Nephron progenitor cell (in vitro differentiated cells): ENCODE data around the gene PRR22.

Experiments
- DNase-seq: peaks from one replicate; pipeline ENCODE4 v3.0.0; 2021
- H3K27ac Mint-ChIP-seq: 2 replicates; pipeline ENCODE4 v1.8.0; 2021; ENCODE audit warnings: mild to moderate bottlenecking, moderate library complexity, mixed read lengths
- H3K27me3 Mint-ChIP-seq: 2 replicates; pipeline ENCODE4 v1.8.0; 2021; ENCODE audit warnings: mild to moderate bottlenecking, low read depth, mixed read lengths; ENCODE audit not compliant: poor library complexity
- H3K36me3 Mint-ChIP-seq: 2 replicates; pipeline ENCODE4 v1.8.0; 2021; ENCODE audit warnings: low read depth, mixed read lengths
- H3K4me1 Mint-ChIP-seq: 2 replicates; pipeline ENCODE4 v1.8.0; 2021; ENCODE audit warnings: mixed read lengths
- H3K4me3 Mint-ChIP-seq: 2 replicates; pipeline ENCODE4 v1.8.0; 2021; ENCODE audit warnings: mild to moderate bottlenecking, moderate library complexity, mixed read lengths
- H3K9me3 Mint-ChIP-seq: 2 replicates; pipeline ENCODE4 v1.8.0; 2021; ENCODE audit warnings: mild to moderate bottlenecking, moderate library complexity, mixed read lengths
- CTCF ChIP-seq: fragments of 200-600 bp; sonication (generic); IDR thresholded peaks from 2 replicates; pipeline ENCODE4 v1.5.0; 2021; ENCODE audit warnings: antibody characterized with exemption

Gene PRR22

DNA sequence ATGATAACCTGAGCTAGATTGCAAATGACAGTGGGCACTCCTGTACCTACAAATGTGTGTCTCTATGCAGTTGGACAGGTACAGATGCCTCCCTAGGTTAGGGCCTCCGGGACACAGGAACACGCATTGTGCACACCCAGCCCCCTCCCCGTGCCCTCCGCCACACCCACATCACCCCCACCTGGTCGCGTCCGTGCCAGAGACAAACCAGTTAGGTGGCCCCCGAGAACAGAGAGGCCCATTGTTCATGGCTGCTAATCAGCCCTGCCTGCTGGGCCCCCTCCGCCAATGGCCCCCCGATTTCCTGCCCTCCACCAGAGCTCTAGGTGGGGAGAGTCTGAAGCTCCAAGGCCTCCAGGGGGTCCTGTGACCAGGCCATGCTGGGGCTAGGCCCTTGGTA, 34.0 kb upstream of the PRR22 start:
- Mint-ChIP-seq H3K36me3 (no peaks in the 10 kb centered on the region), H3K27me3 (peaks cover 23% of the 10 kb centered on the region), H3K27ac (no peak overlapping the region), H3K4me1 (peaks cover 10% of the 10 kb centered on the region), H3K9me3 (no peaks in the 10 kb centered on the region), H3K4me3 (no peak overlapping the region)
- no peak for DNase-seq
- no peak for TF ChIP-seq CTCF

DNA sequence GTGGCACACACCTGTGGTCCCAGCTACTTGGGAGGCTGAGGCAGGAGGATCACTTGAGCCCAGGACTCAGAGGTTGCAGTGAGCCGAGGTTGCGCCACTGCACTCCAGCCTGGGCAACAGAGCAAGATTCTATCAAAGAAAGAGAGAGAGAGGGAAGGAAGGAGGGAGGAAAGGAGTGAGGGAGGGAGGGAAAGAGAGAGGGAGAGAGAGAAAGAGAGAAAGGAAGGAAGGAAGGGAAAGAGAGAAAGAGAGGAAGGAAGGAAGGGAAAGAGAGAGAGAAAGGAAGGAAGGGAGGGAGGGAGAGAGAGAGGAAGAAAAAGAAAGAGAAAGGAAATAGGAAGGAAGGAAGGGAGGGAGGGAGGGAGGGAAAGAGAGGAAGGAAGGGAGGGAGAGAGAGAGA, 32.7 kb upstream of the PRR22 start:
- H3K4me3 Mint-ChIP-seq = no peak overlapping the region
- TF ChIP-seq CTCF = no peak
- no peak for DNase-seq

GRCh38 chr19:5814852-5815246, 30.3 kb upstream of the PRR22 start:
- Mint-ChIP-seq H3K4me1 (peaks cover 10% of the 10 kb centered on the region), H3K27ac (peak overlapping the region; percentile 84), H3K36me3 (no peaks in the 10 kb centered on the region), H3K9me3 (no peaks in the 10 kb centered on the region), H3K27me3 (peaks cover 22% of the 10 kb centered on the region), H3K4me3 (no peak overlapping the region)
- no peak for DNase-seq
- TF ChIP-seq CTCF = no peak

More for the DNA sequence above, 32.7 kb upstream of the PRR22 start:
- Mint-ChIP-seq H3K9me3 (no peaks in the 10 kb centered on the region), H3K36me3 (no peaks in the 10 kb centered on the region), H3K4me1 (peaks cover 10% of the 10 kb centered on the region), H3K27me3 (peaks cover 19% of the 10 kb centered on the region), H3K27ac (no peak overlapping the region)

DNA sequence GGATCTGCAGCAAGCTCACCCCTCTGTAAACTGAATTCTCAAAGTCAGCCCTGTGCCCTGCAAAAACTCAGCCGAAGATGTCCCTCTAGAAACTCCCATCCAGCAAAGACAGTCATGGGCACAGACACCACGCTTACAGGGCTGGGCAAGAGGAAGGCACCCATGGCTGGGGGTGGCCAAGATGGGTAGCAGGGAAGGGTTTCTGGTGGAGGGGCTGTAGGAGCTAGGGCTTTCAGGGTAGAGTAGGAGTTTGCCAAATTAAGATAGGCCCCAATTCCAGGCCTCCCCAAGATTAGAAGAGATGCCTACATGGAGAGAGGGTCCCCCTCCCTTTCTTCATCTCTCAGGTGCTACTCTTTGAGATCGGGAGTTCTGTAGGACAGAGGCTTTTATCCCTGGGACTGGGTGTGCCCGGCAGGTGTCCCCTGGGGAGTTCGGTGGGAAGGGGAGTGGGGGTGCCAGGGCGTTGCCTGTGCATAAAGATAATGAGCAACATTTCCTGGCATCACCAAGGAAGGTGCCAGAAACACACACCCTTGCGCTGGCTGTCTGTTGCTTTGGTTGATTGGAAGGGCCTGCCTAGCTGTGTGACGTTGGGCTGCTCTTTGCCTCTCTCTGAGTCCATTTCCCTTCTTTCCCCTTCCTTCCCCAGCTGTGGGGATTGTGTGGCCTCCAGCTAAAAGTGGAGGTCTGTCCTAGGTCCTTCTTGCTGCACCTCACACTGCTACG, 29.7 kb upstream of the PRR22 start:
- no peak for DNase-seq
- peak overlapping the region; percentile 59 for H3K27ac Mint-ChIP-seq
- H3K27me3 Mint-ChIP-seq = peaks cover 20% of the 10 kb centered on the region
- H3K4me1 Mint-ChIP-seq = peaks cover 10% of the 10 kb centered on the region
- TF ChIP-seq CTCF = no peak
- no peaks in the 10 kb centered on the region for H3K36me3 Mint-ChIP-seq
- H3K4me3 Mint-ChIP-seq = no peak overlapping the region
- H3K9me3 Mint-ChIP-seq = no peaks in the 10 kb centered on the region

GRCh38 chr19:5811117-5811516, 26.6 kb upstream of the PRR22 start:
- TF ChIP-seq CTCF = no peak
- DNase-seq = no peak
- Mint-ChIP-seq H3K36me3 (no peaks in the 10 kb centered on the region), H3K27ac (no peak overlapping the region), H3K27me3 (peaks cover 22% of the 10 kb centered on the region), H3K9me3 (no peaks in the 10 kb centered on the region), H3K4me3 (no peak overlapping the region), H3K4me1 (peaks cover 24% of the 10 kb centered on the region)

DNA sequence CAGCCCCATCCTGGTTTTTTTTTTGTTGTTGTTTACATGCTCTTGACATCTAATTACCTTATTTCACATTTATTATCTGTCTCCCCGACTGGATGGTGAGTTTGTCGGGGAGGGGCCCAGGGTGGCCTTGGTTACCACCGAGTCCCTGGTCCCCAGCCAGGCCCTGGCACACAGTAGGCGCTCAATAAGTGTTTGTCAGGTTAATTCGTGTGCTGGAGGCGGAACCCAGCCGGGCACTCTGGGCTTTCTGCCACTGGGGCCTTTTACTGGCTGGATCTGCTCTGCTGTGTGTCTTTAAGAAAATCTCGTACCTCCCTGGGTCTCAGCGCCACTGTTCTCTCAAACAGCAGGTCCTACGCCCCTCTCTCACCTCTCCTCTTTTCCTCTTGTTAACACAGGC, 24.9 kb upstream of the PRR22 start:
- Mint-ChIP-seq H3K27ac (peak overlapping the region; percentile 66), H3K4me3 (no peak overlapping the region), H3K27me3 (peaks cover 25% of the 10 kb centered on the region), H3K4me1 (peaks cover 19% of the 10 kb centered on the region), H3K9me3 (no peaks in the 10 kb centered on the region), H3K36me3 (no peaks in the 10 kb centered on the region)
- no peak for TF ChIP-seq CTCF
- DNase-seq = no peak
